ENCODE measurements around the gene NUTF2. TPM values are rescaled to one million over a fixed set of nuclear protein-coding genes. Genes with fewer than 3 reads are reported as not detected.
A peak's percentile ranks its signal among the peaks of the same experiment; 100 is the strongest.

NUTF2 gene
- total and polyA plus RNA-seq, 2 of the 4 experiments (the other 2 are of a cell fraction): 42.7 to 361 TPM

GRCh38 chr16:67833415-67834241, 13.1 kb upstream of the NUTF2 start:
- Histone ChIP-seq H2BK5ac (ENCODE audit: low read depth, low read length, poor library complexity, severe bottlenecking) (peak overlapping the region; percentile 59), H2BK20ac (ENCODE audit: low read depth, low read length) (no peak overlapping the region), H2BK15ac (ENCODE audit: low read depth, low read length) (no peak overlapping the region), H4K20me1 (ENCODE audit: insufficient read depth, low read length) (no peaks in the 10 kb centered on the region), H3K4ac (ENCODE audit: low read depth, low read length) (peak overlapping the region; percentile 87), H3K27ac (ENCODE audit: insufficient read depth, low read length) (peak overlapping the region; percentile 77), H2AK5ac (ENCODE audit: low read depth, low read length) (peak overlapping the region; percentile 91), H4K5ac (ENCODE audit: low read depth, low read length) (peak overlapping the region; percentile 56; the same call in 1 of the 2 replicates), H3K4me2 (ENCODE audit: low read depth, low read length) (peak overlapping the region; percentile 99), H3K14ac (replicated peaks; ENCODE audit: low read depth, low read length) (peak overlapping the region; percentile 98), H3K9ac (ENCODE audit: low read depth, low read length) (peak overlapping the region; percentile 79), H3K18ac (ENCODE audit: low read depth, low read length) (no peak overlapping the region; the same call in 1 of the 2 replicates), H2AK9ac (replicated peaks; ENCODE audit: low read depth, low read length, poor library complexity) (peak overlapping the region; percentile 98), H2BK120ac (ENCODE audit: low read depth, low read length) (peak overlapping the region; percentile 58; the same call in 1 of the 2 replicates), H3K9me1 (ENCODE audit: insufficient read depth, low read length) (peaks cover 7% of the 10 kb centered on the region; the same call in 1 of the 2 replicates), H4K8ac (ENCODE audit: low read depth in 2 of 2, low read length in 2 of 2) (peak overlapping the region; percentile 71 to 99), H3K4me1 (ENCODE audit: control insufficient read depth, insufficient read depth, low read length) (peaks cover 2% of the 10 kb centered on the region), H3K23ac (ENCODE audit: low read depth, low read length) (peak overlapping the region; percentile 98), H3K9me3 (ENCODE audit: control insufficient read depth, insufficient read depth, low read length) (no peaks in the 10 kb centered on the region), H3K79me1 (ENCODE audit: low read depth in 1 of 2, low read length in 2 of 2) (peaks cover 6 to 36% of the 10 kb centered on the region in 2 experiments; a peak in 3 of 4 replicates), H3K4me3 (ENCODE audit: insufficient read depth, low read depth, low read length) (peak overlapping the region; percentile 75), H4K91ac (ENCODE audit: insufficient read depth, low read depth, low read length) (peak overlapping the region; percentile 60), H3K56ac (ENCODE audit: extremely low read depth, insufficient read depth, low read length) (peak overlapping the region; percentile 44; the same call in 1 of the 2 replicates), H3K27me3 (ENCODE audit: control insufficient read depth, insufficient read depth, low read length) (no peaks in the 10 kb centered on the region), H2AFZ (replicated peaks; ENCODE audit: low read length, poor library complexity) (peak overlapping the region; percentile 97), H3K36me3 (ENCODE audit: control insufficient read depth, insufficient read depth, low read length) (peaks cover 32% of the 10 kb centered on the region)
- 1% methylated on average over 25 of the region's 49 CpGs; no CpG with 5 or more reads in 1 of the 2 experiments for WGBS, 2 experiments (ENCODE audit: extremely low coverage in 2 of 2, insufficient read length in 1 of 2)
- in situ Hi-C loops (cut with MboI; ENCODE audit: low sequenced_read_pairs): no loop called here
- intact Hi-C loops (cut with micrococcal nuclease): no loop called here
- dilution Hi-C loops (cut with HindIII; ENCODE audit: low sequenced_read_pairs, unreplicated experiment): no loop called here
- no TSS peak for BruUV-seq (replicated peaks)
- ATAC-seq (ENCODE audit: low read depth) (peak; percentile 99), DNase-seq (peak; percentile 84)
- POLR2A ChIA-PET (ENCODE audit: unreplicated experiment): interaction anchor here (1.1 kb wide), 1 partner anchor 10 kb away, joined by 3 read pairs; no protein-coding TSS in a partner anchor
- peak; percentile 84 for TF ChIP-seq POLR2A (IDR thresholded peaks at IDR 0.05; ENCODE audit: low read depth, low read length)
- peak; percentile 98 for TF ChIP-seq MXI1 (IDR thresholded peaks at IDR 0.05; ENCODE audit: borderline replicate concordance, low read depth, low read length)
- no peak for TF ChIP-seq MAZ (IDR thresholded peaks at IDR 0.05; ENCODE audit: borderline replicate concordance, low read depth, low read length)
- CTCF ChIA-PET: interaction anchor here (2.4 kb wide), 1 partner anchor 17 kb away, joined by 11 read pairs; no protein-coding TSS in a partner anchor
